Measurements from ENCODE around the gene PLCB1.

PLCB1 gene

GRCh38 chr20:8877294-8877693, 745.2 kb downstream of the PLCB1 start:
- no peaks in the 10 kb centered on the region for H3K36me3 Mint-ChIP-seq
- no peak overlapping the region for H3K27ac Mint-ChIP-seq
- no peaks in the 10 kb centered on the region for H3K4me1 Mint-ChIP-seq
- ATAC-seq (ENCODE audit: low read depth) (no peak), DNase-seq (ENCODE audit: low spot score in 2 of 2) (no peak)
- H3K27me3 Mint-ChIP-seq, result no peaks in the 10 kb centered on the region
- H3K9me3 Mint-ChIP-seq, result no peaks in the 10 kb centered on the region
- no peak overlapping the region for H3K4me3 Mint-ChIP-seq

- H3K4me1 Mint-ChIP-seq, result no peaks in the 10 kb centered on the region
- H3K27ac Mint-ChIP-seq, result no peak overlapping the region
- DNase-seq (ENCODE audit: low spot score in 2 of 2), result no peak
- no peak for ATAC-seq (ENCODE audit: low read depth)
- no peaks in the 10 kb centered on the region for H3K27me3 Mint-ChIP-seq
- H3K36me3 Mint-ChIP-seq, result no peaks in the 10 kb centered on the region
- H3K4me3 Mint-ChIP-seq, result no peak overlapping the region
- no peaks in the 10 kb centered on the region for H3K9me3 Mint-ChIP-seq
Observed at GRCh38 chr20:8879669-8880068, 747.6 kb downstream of the PLCB1 start.

- no peaks in the 10 kb centered on the region for H3K27me3 Mint-ChIP-seq
- ATAC-seq (ENCODE audit: low read depth), result no peak
- H3K27ac Mint-ChIP-seq, result no peak overlapping the region
Observed at GRCh38 chr20:8880085-8880853, 748.2 kb downstream of the PLCB1 start.

GRCh38 chr20:8891039-8891438, 759.0 kb downstream of the PLCB1 start:
- Mint-ChIP-seq H3K4me3 (no peak overlapping the region), H3K4me1 (no peaks in the 10 kb centered on the region), H3K36me3 (no peaks in the 10 kb centered on the region), H3K9me3 (peaks cover 13% of the 10 kb centered on the region), H3K27me3 (no peaks in the 10 kb centered on the region), H3K27ac (no peak overlapping the region)
- ATAC-seq (ENCODE audit: low read depth), result no peak
- DNase-seq (ENCODE audit: low spot score in 2 of 2), result no peak

More at GRCh38 chr20:8880085-8880853, 748.2 kb downstream of the PLCB1 start:
- Mint-ChIP-seq H3K4me1 (no peaks in the 10 kb centered on the region), H3K9me3 (no peaks in the 10 kb centered on the region), H3K36me3 (no peaks in the 10 kb centered on the region), H3K4me3 (no peak overlapping the region)
- no peak for DNase-seq (ENCODE audit: low spot score in 2 of 2)

GRCh38 chr20:8895472-8895871, 763.4 kb downstream of the PLCB1 start:
- no peak for ATAC-seq (ENCODE audit: low read depth)
- no peak overlapping the region for H3K27ac Mint-ChIP-seq
- DNase-seq (ENCODE audit: low spot score in 2 of 2), result no peak
- H3K36me3 Mint-ChIP-seq, result no peaks in the 10 kb centered on the region
- H3K4me3 Mint-ChIP-seq, result no peak overlapping the region
- no peaks in the 10 kb centered on the region for H3K27me3 Mint-ChIP-seq
- H3K9me3 Mint-ChIP-seq, result peaks cover 10% of the 10 kb centered on the region
- no peaks in the 10 kb centered on the region for H3K4me1 Mint-ChIP-seq

GRCh38 chr20:8898823-8899222, 766.8 kb downstream of the PLCB1 start:
- H3K9me3 Mint-ChIP-seq, result peaks cover 8% of the 10 kb centered on the region
- no peaks in the 10 kb centered on the region for H3K4me1 Mint-ChIP-seq
- H3K27me3 Mint-ChIP-seq, result no peaks in the 10 kb centered on the region
- no peak overlapping the region for H3K4me3 Mint-ChIP-seq
- no peaks in the 10 kb centered on the region for H3K36me3 Mint-ChIP-seq
- ATAC-seq (ENCODE audit: low read depth), result no peak
- H3K27ac Mint-ChIP-seq, result no peak overlapping the region
- no peak for DNase-seq (ENCODE audit: low spot score in 2 of 2)

GRCh38 chr20:8901237-8902025, 769.4 kb downstream of the PLCB1 start:
- no peaks in the 10 kb centered on the region for H3K27me3 Mint-ChIP-seq
- no peak overlapping the region for H3K27ac Mint-ChIP-seq
- no peaks in the 10 kb centered on the region for H3K36me3 Mint-ChIP-seq
- H3K4me3 Mint-ChIP-seq, result no peak overlapping the region
- H3K4me1 Mint-ChIP-seq, result no peaks in the 10 kb centered on the region
- DNase-seq (ENCODE audit: low spot score in 2 of 2) (no peak), ATAC-seq (ENCODE audit: low read depth) (no peak)
- H3K9me3 Mint-ChIP-seq, result no peaks in the 10 kb centered on the region

- no peaks in the 10 kb centered on the region for H3K27me3 Mint-ChIP-seq
- H3K27ac Mint-ChIP-seq, result no peak overlapping the region
- no peak for ATAC-seq (ENCODE audit: low read depth)
- H3K9me3 Mint-ChIP-seq, result peaks cover 1% of the 10 kb centered on the region
- no peaks in the 10 kb centered on the region for H3K36me3 Mint-ChIP-seq
- H3K4me3 Mint-ChIP-seq, result no peak overlapping the region
- DNase-seq (ENCODE audit: low spot score in 2 of 2), result no peak
- no peaks in the 10 kb centered on the region for H3K4me1 Mint-ChIP-seq
Observed at GRCh38 chr20:8903655-8904605, 771.9 kb downstream of the PLCB1 start.

GRCh38 chr20:8909596-8909995, 777.5 kb downstream of the PLCB1 start:
- no peaks in the 10 kb centered on the region for H3K27me3 Mint-ChIP-seq
- H3K27ac Mint-ChIP-seq, result no peak overlapping the region
- H3K9me3 Mint-ChIP-seq, result peaks cover 1% of the 10 kb centered on the region
- no peaks in the 10 kb centered on the region for H3K36me3 Mint-ChIP-seq
- H3K4me3 Mint-ChIP-seq, result no peak overlapping the region
- ATAC-seq (ENCODE audit: low read depth) (no peak), DNase-seq (ENCODE audit: low spot score in 2 of 2) (no peak)
- H3K4me1 Mint-ChIP-seq, result no peaks in the 10 kb centered on the region

- no peaks in the 10 kb centered on the region for H3K36me3 Mint-ChIP-seq
- no peaks in the 10 kb centered on the region for H3K4me1 Mint-ChIP-seq
- ATAC-seq (ENCODE audit: low read depth) (no peak), DNase-seq (ENCODE audit: low spot score in 2 of 2) (no peak)
- no peak overlapping the region for H3K27ac Mint-ChIP-seq
- H3K4me3 Mint-ChIP-seq, result no peak overlapping the region
- peaks cover 9% of the 10 kb centered on the region for H3K9me3 Mint-ChIP-seq
- no peaks in the 10 kb centered on the region for H3K27me3 Mint-ChIP-seq
Observed at GRCh38 chr20:8912096-8912495, 780.0 kb downstream of the PLCB1 start.

- H3K4me1 Mint-ChIP-seq, result no peaks in the 10 kb centered on the region
- ATAC-seq (ENCODE audit: low read depth) (no peak), DNase-seq (ENCODE audit: low spot score in 2 of 2) (no peak)
- H3K9me3 Mint-ChIP-seq, result peaks cover 9% of the 10 kb centered on the region
- H3K27ac Mint-ChIP-seq, result no peak overlapping the region
- no peaks in the 10 kb centered on the region for H3K36me3 Mint-ChIP-seq
- no peak overlapping the region for H3K4me3 Mint-ChIP-seq
- no peaks in the 10 kb centered on the region for H3K27me3 Mint-ChIP-seq
Observed at GRCh38 chr20:8912731-8913130, 780.7 kb downstream of the PLCB1 start.

GRCh38 chr20:8913456-8913855, 781.4 kb downstream of the PLCB1 start:
- no peak overlapping the region for H3K4me3 Mint-ChIP-seq
- no peaks in the 10 kb centered on the region for H3K27me3 Mint-ChIP-seq
- H3K36me3 Mint-ChIP-seq, result no peaks in the 10 kb centered on the region
- H3K9me3 Mint-ChIP-seq, result peaks cover 11% of the 10 kb centered on the region
- DNase-seq (ENCODE audit: low spot score in 2 of 2) (no peak), ATAC-seq (ENCODE audit: low read depth) (no peak)
- H3K27ac Mint-ChIP-seq, result no peak overlapping the region
- no peaks in the 10 kb centered on the region for H3K4me1 Mint-ChIP-seq

GRCh38 chr20:8914421-8914820, 782.4 kb downstream of the PLCB1 start:
- Mint-ChIP-seq H3K4me3 (no peak overlapping the region), H3K27ac (no peak overlapping the region), H3K27me3 (no peaks in the 10 kb centered on the region), H3K4me1 (no peaks in the 10 kb centered on the region), H3K9me3 (peaks cover 9% of the 10 kb centered on the region), H3K36me3 (no peaks in the 10 kb centered on the region)
- no peak for DNase-seq (ENCODE audit: low spot score in 2 of 2)
- no peak for ATAC-seq (ENCODE audit: low read depth)

- no peak overlapping the region for H3K27ac Mint-ChIP-seq
- DNase-seq (ENCODE audit: low spot score in 2 of 2), result no peak
- peaks cover 12% of the 10 kb centered on the region for H3K9me3 Mint-ChIP-seq
- no peak overlapping the region for H3K4me3 Mint-ChIP-seq
- no peak for ATAC-seq (ENCODE audit: low read depth)
- H3K4me1 Mint-ChIP-seq, result no peaks in the 10 kb centered on the region
- no peaks in the 10 kb centered on the region for H3K27me3 Mint-ChIP-seq
- no peaks in the 10 kb centered on the region for H3K36me3 Mint-ChIP-seq
Observed at GRCh38 chr20:8917084-8917483, 785.0 kb downstream of the PLCB1 start.
